ENCODE data around the gene NRSN2. TPM values are rescaled to one million over a fixed set of nuclear protein-coding genes. Genes with fewer than 3 reads are reported as not detected.

The NRSN2 gene
- total and polyA plus RNA-seq, 2 of the 4 experiments (the other 2 are of a cell fraction): 9.9 to 101 TPM

DNA sequence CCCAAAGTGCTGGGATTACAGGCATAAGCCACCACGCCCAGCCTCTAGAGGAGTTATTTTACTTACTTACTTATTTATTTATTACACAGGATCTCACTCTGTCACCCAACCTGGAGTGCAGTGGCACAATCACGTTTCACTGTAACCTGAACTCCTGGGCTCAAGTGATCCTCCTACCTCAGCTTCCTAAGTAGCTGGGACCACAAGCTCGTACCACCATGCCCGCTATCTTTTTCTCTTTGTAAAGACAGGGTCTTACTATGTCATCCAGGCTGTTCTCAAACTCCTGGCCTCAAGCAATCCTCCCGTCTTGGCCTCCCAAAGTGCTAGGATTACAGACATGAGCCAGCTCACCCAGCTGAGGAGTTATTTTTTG is 32.0 kb downstream of the NRSN2 start:
- Histone ChIP-seq H3K4ac (ENCODE audit: low read depth, low read length) (peak overlapping the region; percentile 57), H4K8ac (ENCODE audit: low read depth in 2 of 2, low read length in 2 of 2) (no peak overlapping the region), H3K27me3 (ENCODE audit: control insufficient read depth, insufficient read depth, low read length) (no peaks in the 10 kb centered on the region), H2AFZ (replicated peaks; ENCODE audit: low read length, poor library complexity) (no peak overlapping the region), H3K4me3 (ENCODE audit: insufficient read depth, low read depth, low read length) (no peak overlapping the region), H2BK120ac (ENCODE audit: low read depth, low read length) (peak overlapping the region; percentile 61; the same call in 1 of the 2 replicates), H4K20me1 (ENCODE audit: insufficient read depth, low read length) (peaks cover 21% of the 10 kb centered on the region), H3K14ac (replicated peaks; ENCODE audit: low read depth, low read length) (no peak overlapping the region), H2BK5ac (ENCODE audit: low read depth, low read length, poor library complexity, severe bottlenecking) (no peak overlapping the region), H4K5ac (ENCODE audit: low read depth, low read length) (no peak overlapping the region), H3K18ac (ENCODE audit: low read depth, low read length) (no peak overlapping the region), H2AK5ac (ENCODE audit: low read depth, low read length) (peak overlapping the region; percentile 51; the same call in 1 of the 2 replicates), H2BK15ac (ENCODE audit: low read depth, low read length) (peak overlapping the region; percentile 48; the same call in 1 of the 3 replicates), H3K27ac (ENCODE audit: insufficient read depth, low read length) (no peak overlapping the region), H3K36me3 (ENCODE audit: control insufficient read depth, insufficient read depth, low read length) (peaks cover 3% of the 10 kb centered on the region; the same call in 1 of the 2 replicates), H3K9me3 (ENCODE audit: control insufficient read depth, insufficient read depth, low read length) (no peaks in the 10 kb centered on the region), H3K4me1 (ENCODE audit: control insufficient read depth, insufficient read depth, low read length) (peaks cover 5% of the 10 kb centered on the region), H3K9ac (ENCODE audit: low read depth, low read length) (no peak overlapping the region), H2AK9ac (replicated peaks; ENCODE audit: low read depth, low read length, poor library complexity) (no peak overlapping the region), H3K79me1 (ENCODE audit: low read depth in 1 of 2, low read length in 2 of 2) (peaks cover 0 to 32% of the 10 kb centered on the region in 2 experiments; a peak in 2 of 4 replicates), H3K4me2 (ENCODE audit: low read depth, low read length) (no peak overlapping the region), H3K9me1 (ENCODE audit: insufficient read depth, low read length) (peaks cover 18% of the 10 kb centered on the region), H3K56ac (ENCODE audit: extremely low read depth, insufficient read depth, low read length) (no peak overlapping the region), H2BK20ac (ENCODE audit: low read depth, low read length) (0 out of 2 replicates have a peak overlapping the region, but pooled peaks have one; percentile 23), H4K91ac (ENCODE audit: insufficient read depth, low read depth, low read length) (no peak overlapping the region), H3K23ac (ENCODE audit: low read depth, low read length) (no peak overlapping the region)
- intact Hi-C loops (cut with micrococcal nuclease): no loop called here
- in situ Hi-C loops (cut with MboI; ENCODE audit: low sequenced_read_pairs): no loop called here
- TF ChIP-seq SMC3 (IDR thresholded peaks at IDR 0.05; ENCODE audit: low read depth, low read length) (no peak), MAFK (IDR thresholded peaks at IDR 0.05; ENCODE audit: low read depth, low read length) (no peak), RAD21 (IDR thresholded peaks at IDR 0.05; ENCODE audit: low read length) (no peak), POLR2A (IDR thresholded peaks at IDR 0.05; ENCODE audit: low read depth, low read length) (no peak), NFE2L2 (IDR thresholded peaks at IDR 0.05; ENCODE audit: low read depth, low read length) (no peak), RCOR1 (IDR thresholded peaks at IDR 0.05; ENCODE audit: insufficient replicate concordance, low read length) (no peak), MAZ (IDR thresholded peaks at IDR 0.05; ENCODE audit: borderline replicate concordance, low read depth, low read length) (no peak)
- TF ChIP-seq, protein P1, sequence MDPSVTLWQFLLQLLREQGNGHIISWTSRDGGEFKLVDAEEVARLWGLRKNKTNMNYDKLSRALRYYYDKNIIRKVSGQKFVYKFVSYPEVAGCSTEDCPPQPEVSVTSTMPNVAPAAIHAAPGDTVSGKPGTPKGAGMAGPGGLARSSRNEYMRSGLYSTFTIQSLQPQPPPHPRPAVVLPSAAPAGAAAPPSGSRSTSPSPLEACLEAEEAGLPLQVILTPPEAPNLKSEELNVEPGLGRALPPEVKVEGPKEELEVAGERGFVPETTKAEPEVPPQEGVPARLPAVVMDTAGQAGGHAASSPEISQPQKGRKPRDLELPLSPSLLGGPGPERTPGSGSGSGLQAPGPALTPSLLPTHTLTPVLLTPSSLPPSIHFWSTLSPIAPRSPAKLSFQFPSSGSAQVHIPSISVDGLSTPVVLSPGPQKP (IDR thresholded peaks at IDR 0.05; ENCODE audit: borderline replicate concordance, low read depth, low read length): no peak
- TF ChIP-seq, protein P2, sequence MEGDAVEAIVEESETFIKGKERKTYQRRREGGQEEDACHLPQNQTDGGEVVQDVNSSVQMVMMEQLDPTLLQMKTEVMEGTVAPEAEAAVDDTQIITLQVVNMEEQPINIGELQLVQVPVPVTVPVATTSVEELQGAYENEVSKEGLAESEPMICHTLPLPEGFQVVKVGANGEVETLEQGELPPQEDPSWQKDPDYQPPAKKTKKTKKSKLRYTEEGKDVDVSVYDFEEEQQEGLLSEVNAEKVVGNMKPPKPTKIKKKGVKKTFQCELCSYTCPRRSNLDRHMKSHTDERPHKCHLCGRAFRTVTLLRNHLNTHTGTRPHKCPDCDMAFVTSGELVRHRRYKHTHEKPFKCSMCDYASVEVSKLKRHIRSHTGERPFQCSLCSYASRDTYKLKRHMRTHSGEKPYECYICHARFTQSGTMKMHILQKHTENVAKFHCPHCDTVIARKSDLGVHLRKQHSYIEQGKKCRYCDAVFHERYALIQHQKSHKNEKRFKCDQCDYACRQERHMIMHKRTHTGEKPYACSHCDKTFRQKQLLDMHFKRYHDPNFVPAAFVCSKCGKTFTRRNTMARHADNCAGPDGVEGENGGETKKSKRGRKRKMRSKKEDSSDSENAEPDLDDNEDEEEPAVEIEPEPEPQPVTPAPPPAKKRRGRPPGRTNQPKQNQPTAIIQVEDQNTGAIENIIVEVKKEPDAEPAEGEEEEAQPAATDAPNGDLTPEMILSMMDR (conservative IDR thresholded peaks at IDR 0.05; ENCODE audit: low read depth, low read length): no peak
- TF ChIP-seq, protein P3, sequence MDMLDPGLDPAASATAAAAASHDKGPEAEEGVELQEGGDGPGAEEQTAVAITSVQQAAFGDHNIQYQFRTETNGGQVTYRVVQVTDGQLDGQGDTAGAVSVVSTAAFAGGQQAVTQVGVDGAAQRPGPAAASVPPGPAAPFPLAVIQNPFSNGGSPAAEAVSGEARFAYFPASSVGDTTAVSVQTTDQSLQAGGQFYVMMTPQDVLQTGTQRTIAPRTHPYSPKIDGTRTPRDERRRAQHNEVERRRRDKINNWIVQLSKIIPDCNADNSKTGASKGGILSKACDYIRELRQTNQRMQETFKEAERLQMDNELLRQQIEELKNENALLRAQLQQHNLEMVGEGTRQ (IDR thresholded peaks at IDR 0.05; ENCODE audit: low read depth, low read length): no peak
- ChIA-PET POLR2A (ENCODE audit: unreplicated experiment) (no interaction called here), CTCF (no interaction called here)
- dilution Hi-C loops (cut with HindIII; ENCODE audit: low sequenced_read_pairs, unreplicated experiment): no loop called here
- BruUV-seq (replicated peaks): no TSS peak
- ATAC-seq (ENCODE audit: low read depth): no peak
- no CpG with 5 or more reads among the region's 5 CpGs for WGBS, 2 experiments (ENCODE audit: extremely low coverage in 2 of 2, insufficient read length in 1 of 2)
- no peak for DNase-seq

Data from IMR-90 (cell line).